Activated CD8-positive, alpha-beta T cell treated with anti-CD3 and anti-CD28 coated beads for 36 hours (primary cell): ENCODE results near the gene AGPAT4. TPM values are rescaled to one million over a fixed set of nuclear protein-coding genes. Genes with fewer than 3 reads are reported as not detected.

Experiments
- ATAC-seq: fragments of 200-7000 bp; cut with Tn5 transposase; one replicate; pipeline ENCODE4 v1.10.0; 2021; ENCODE audit warnings: mild to moderate bottlenecking, moderate library complexity
- CTCF ChIA-PET: fragments of 350-600 bp; sonication (Branson Sonifier 250); formaldehyde crosslinking; loops from one replicate; lab custom pipeline; 2021; ENCODE audit warnings: antibody characterized with exemption; lab: Charles Lee
- POLR2A ChIA-PET: fragments of 350-600 bp; sonication (Branson Sonifier 250); formaldehyde crosslinking; loops from one replicate; lab custom pipeline; 2021; ENCODE audit warnings: antibody characterized with exemption; lab: Charles Lee
- DNase-seq: peaks from one replicate; pipeline ENCODE4 v3.0.0-alpha.2; 2020
- H3K27ac Mint-ChIP-seq: one replicate; pipeline ENCODE4 v1.8.0; 2021; ENCODE audit warnings: mild to moderate bottlenecking, mixed read lengths
- H3K27me3 Mint-ChIP-seq: one replicate; pipeline ENCODE4 v1.8.0; 2021; ENCODE audit warnings: mixed read lengths
- H3K36me3 Mint-ChIP-seq: one replicate; pipeline ENCODE4 v1.8.0; 2021; ENCODE audit warnings: low read depth, mixed read lengths
- H3K4me1 Mint-ChIP-seq: one replicate; pipeline ENCODE4 v1.8.0; 2021; ENCODE audit warnings: low read depth, mixed read lengths
- H3K4me3 Mint-ChIP-seq: one replicate; pipeline ENCODE4 v1.8.0; 2021; ENCODE audit warnings: mild to moderate bottlenecking, moderate library complexity, mixed read lengths
- H3K9me3 Mint-ChIP-seq: one replicate; pipeline ENCODE4 v1.8.0; 2021; ENCODE audit warnings: mixed read lengths
- intact Hi-C: fragments of 100-400 bp; cut with micrococcal nuclease; formaldehyde crosslinking; loops from one replicate; pipeline ENCODE4 v1.10.0; 2022
- total RNA-seq, 2 experiments: library from RNA; stranded (reverse); gene quantifications; one replicate each; pipeline ENCODE4 v1.2.3, GENCODE V29; 2021
- TF ChIP-seq, protein P1 (sequence below): fragments of 200-600 bp; IDR thresholded peaks from one replicate; pipeline ENCODE4 v1.8.0; 2022; ENCODE audit warnings: antibody characterized with exemption, mild to moderate bottlenecking

The AGPAT4 gene
- total RNA-seq, 2 experiments from 2014 or later = 3.5 to 4.7 TPM

DNA sequence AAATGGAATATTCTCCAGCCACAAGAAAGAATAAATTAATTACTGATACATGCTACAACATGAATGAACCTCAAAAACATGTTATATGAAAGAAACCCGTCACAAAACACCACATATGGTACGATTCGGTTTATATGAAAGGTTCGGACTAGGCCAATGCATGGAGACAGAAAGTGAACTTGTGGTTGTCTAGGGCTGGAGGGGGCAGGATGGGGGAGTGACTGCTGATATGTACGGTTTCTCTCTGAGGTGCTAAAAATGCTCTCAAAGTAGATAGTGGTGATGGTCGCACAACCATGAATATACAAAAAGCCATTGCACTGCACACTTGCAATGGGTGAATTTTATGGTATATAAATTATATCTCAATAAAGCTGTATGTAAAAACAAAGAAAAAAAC is 18.3 kb downstream of the AGPAT4 start:
- Mint-ChIP-seq H3K27ac (no peak overlapping the region), H3K9me3 (no peaks in the 10 kb centered on the region), H3K27me3 (no peaks in the 10 kb centered on the region), H3K4me3 (no peak overlapping the region), H3K36me3 (no peaks in the 10 kb centered on the region), H3K4me1 (no peaks in the 10 kb centered on the region)
- no peak for ATAC-seq
- no peak for DNase-seq
- CTCF ChIA-PET = no interaction called here
- TF ChIP-seq, protein P1, sequence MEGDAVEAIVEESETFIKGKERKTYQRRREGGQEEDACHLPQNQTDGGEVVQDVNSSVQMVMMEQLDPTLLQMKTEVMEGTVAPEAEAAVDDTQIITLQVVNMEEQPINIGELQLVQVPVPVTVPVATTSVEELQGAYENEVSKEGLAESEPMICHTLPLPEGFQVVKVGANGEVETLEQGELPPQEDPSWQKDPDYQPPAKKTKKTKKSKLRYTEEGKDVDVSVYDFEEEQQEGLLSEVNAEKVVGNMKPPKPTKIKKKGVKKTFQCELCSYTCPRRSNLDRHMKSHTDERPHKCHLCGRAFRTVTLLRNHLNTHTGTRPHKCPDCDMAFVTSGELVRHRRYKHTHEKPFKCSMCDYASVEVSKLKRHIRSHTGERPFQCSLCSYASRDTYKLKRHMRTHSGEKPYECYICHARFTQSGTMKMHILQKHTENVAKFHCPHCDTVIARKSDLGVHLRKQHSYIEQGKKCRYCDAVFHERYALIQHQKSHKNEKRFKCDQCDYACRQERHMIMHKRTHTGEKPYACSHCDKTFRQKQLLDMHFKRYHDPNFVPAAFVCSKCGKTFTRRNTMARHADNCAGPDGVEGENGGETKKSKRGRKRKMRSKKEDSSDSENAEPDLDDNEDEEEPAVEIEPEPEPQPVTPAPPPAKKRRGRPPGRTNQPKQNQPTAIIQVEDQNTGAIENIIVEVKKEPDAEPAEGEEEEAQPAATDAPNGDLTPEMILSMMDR = no peak
- POLR2A ChIA-PET = no interaction called here
- intact Hi-C loops = no loop called here

DNA sequence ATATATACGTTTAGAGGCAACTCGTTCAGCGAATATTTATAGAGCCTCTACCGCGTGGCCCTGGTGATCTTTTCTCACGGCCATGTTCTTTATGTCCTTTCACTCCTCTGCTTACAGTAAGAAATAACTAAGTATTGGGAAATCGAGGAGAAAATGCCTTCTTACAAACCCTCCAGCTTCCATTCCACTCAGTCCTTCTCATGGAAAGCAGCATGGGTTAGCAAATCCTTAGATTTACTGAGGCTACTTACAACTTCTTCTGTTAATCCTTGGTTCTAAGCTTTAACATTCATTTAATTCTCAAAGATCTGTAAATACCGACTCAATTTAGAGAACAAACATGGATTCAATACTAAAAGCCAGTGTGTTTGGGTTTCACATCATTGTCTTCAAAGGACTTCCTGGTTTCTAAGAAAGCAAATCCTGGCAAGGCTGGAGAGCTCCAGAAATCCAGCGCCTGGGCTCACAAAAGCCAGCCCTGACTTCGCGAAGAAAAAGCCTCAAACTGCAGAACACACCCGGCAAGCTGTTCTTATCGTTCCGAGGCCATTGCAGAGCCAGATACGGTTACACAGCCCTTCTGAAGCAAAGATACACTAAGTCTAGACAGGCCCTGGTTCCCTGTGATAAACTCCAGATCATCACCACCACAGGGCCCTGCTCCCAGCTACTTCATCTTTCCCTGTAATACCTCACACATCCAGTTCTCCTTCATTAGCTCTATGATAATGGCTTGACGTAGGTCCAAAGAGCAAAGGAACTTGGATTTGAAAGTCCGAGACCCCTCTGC is 19.2 kb downstream of the AGPAT4 start:
- Mint-ChIP-seq H3K27ac (no peak overlapping the region), H3K36me3 (no peaks in the 10 kb centered on the region), H3K4me1 (no peaks in the 10 kb centered on the region), H3K27me3 (no peaks in the 10 kb centered on the region), H3K4me3 (no peak overlapping the region), H3K9me3 (no peaks in the 10 kb centered on the region)
- intact Hi-C loops = no loop called here
- TF ChIP-seq, protein P1 = no peak
- DNase-seq (no peak), ATAC-seq (no peak)
- POLR2A ChIA-PET = no interaction called here
- CTCF ChIA-PET = no interaction called here

DNA sequence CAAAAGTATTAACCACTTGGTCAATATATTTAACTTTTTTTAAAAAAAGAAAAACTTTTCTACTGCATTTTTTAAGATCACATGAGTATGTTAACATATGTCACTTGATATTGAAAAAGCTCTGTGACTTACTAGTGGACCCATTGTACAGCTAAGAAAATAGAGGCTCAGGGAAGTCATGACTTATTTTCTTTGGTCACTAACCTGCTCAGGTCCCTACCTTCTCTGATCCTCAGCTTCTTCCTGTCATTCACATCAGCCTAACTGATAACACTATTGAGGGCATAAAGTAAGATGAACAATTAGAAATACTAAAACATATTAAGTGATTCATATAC is 19.8 kb downstream of the AGPAT4 start:
- no peaks in the 10 kb centered on the region for H3K36me3 Mint-ChIP-seq
- no peak overlapping the region for H3K27ac Mint-ChIP-seq
- no peak overlapping the region for H3K4me3 Mint-ChIP-seq
- intact Hi-C loops = no loop called here
- no peaks in the 10 kb centered on the region for H3K4me1 Mint-ChIP-seq
- no peaks in the 10 kb centered on the region for H3K9me3 Mint-ChIP-seq
- POLR2A ChIA-PET = no interaction called here
- DNase-seq (no peak), ATAC-seq (no peak)
- CTCF ChIA-PET = no interaction called here
- no peaks in the 10 kb centered on the region for H3K27me3 Mint-ChIP-seq
- TF ChIP-seq, protein P1 = no peak

DNA sequence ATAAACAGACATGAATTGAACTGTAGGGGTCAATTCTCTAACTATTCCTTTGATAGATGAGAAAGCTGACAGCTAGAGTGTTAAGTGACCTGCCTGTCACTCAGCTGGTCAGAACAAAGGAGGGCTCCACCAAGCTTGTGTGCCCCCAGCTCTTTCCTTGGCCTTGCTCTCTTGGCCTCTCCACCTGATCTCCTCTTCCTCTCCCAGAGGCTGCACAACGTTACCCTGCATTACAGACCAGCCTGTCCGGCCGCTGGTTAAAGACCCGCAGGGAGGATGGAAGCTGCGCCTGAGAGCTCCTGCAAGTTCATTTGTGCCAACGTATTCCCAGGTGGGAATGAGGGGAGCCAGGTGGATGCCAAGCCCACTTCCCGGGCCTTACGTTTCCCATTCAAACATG is 22.5 kb downstream of the AGPAT4 start:
- ChIA-PET POLR2A (no interaction called here), CTCF (no interaction called here)
- no peaks in the 10 kb centered on the region for H3K36me3 Mint-ChIP-seq
- intact Hi-C loops = no loop called here
- H3K27ac Mint-ChIP-seq = no peak overlapping the region
- no peak overlapping the region for H3K4me3 Mint-ChIP-seq
- DNase-seq (no peak), ATAC-seq (no peak)
- peaks cover 2% of the 10 kb centered on the region for H3K9me3 Mint-ChIP-seq
- TF ChIP-seq, protein P1 = no peak
- no peaks in the 10 kb centered on the region for H3K4me1 Mint-ChIP-seq
- no peaks in the 10 kb centered on the region for H3K27me3 Mint-ChIP-seq

DNA sequence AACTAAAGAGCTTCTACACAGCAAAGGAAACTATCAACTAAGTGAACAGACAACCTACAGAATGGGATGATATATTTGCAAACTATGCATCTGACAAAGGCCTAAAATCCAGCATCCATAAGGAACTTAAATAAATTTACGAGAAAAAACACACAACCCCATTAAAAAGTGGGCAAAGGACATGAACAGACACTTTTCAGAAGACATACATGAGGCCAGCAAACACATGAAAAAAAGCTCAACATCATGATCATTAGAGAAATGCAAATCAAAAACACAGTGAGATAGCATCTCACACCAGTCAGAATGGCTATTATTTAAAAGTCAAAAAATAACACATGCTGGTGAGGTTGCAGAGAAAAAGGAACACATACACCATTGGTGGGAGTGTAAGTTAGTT is 24.5 kb downstream of the AGPAT4 start:
- H3K4me3 Mint-ChIP-seq = no peak overlapping the region
- no peak for ATAC-seq
- H3K36me3 Mint-ChIP-seq = no peaks in the 10 kb centered on the region
- no peak for DNase-seq
- ChIA-PET CTCF (interaction anchor here (0.9 kb wide), 1 partner anchor 122 kb away, joined by 3 read pairs; no protein-coding TSS in a partner anchor), POLR2A (no interaction called here)
- H3K27ac Mint-ChIP-seq = no peak overlapping the region
- TF ChIP-seq, protein P1 = no peak
- no peaks in the 10 kb centered on the region for H3K4me1 Mint-ChIP-seq
- H3K27me3 Mint-ChIP-seq = no peaks in the 10 kb centered on the region
- intact Hi-C loops = no loop called here
- peaks cover 2% of the 10 kb centered on the region for H3K9me3 Mint-ChIP-seq
